MG63 (cell line): ENCODE results near the gene C2. TPM values are rescaled to one million over a fixed set of nuclear protein-coding genes. Genes with fewer than 3 reads are reported as not detected.
A peak's percentile ranks its signal among the peaks of the same experiment; 100 is the strongest.

Experiments used
- DNase-seq: peaks from one replicate; pipeline ENCODE4 v3.0.0-alpha.2; 2020
- H3K27me3 ChIP-seq: fragments of 250-450 bp; sonication (Bioruptor Pico); 2 replicates; pipeline ENCODE4 v1.5.1; 2020; ENCODE audit warnings: mild to moderate bottlenecking, moderate library complexity
- H3K36me3 ChIP-seq: fragments of 250-450 bp; sonication (Bioruptor Pico); 2 replicates; pipeline ENCODE4 v1.5.1; 2020; ENCODE audit warnings: mild to moderate bottlenecking, moderate library complexity
- H3K4me3 ChIP-seq: fragments of 250-450 bp; sonication (Bioruptor Pico); 2 replicates; pipeline ENCODE4 v1.5.1; 2020; ENCODE audit warnings: mild to moderate bottlenecking, moderate library complexity
- H3K9me3 ChIP-seq: fragments of 250-450 bp; sonication (Bioruptor Pico); 2 replicates; pipeline ENCODE4 v1.5.1; 2020; ENCODE audit warnings: mild to moderate bottlenecking, moderate library complexity
- total RNA-seq: library from RNA; depleted of rRNA; stranded (reverse); fragments of >200 nt; shearing (Covaris generic); gene quantifications from 2 replicates; pipeline ENCODE4 v1.2.3, GENCODE V29; 2014; ENCODE audit warnings: low replicate concordance; rRNA removed

The C2 gene
- 0.13 and 0.20 TPM in 2 replicates for total RNA-seq

DNA sequence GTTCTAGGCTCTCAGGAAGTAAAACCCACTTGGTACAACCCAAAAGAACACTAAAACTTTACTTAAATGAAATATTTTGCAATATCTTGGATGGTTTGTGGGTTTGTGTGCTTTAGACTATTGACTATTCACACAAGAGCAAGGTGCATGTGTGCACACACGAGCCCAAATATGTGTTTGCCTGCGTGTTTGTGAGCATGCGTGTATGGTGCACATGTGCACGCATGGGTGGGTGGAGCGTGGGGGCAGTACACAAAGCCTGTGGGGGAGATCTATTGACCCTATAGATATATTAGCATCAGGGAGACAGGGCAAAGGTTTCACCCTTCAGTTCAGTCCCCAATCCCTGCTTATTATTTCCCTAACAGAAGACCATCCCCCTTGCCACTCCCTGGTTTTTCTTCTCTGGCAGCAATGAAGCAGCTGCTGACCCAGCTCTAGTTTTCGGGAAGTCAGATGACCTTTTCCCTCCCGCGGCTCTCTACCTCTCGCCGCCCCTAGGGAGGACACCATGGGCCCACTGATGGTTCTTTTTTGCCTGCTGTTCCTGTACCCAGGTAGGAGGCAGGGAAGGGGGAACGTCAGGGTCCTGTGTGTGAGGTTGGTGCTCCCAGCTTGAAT, at the start of gene C2:
TSS of gene C2 (plus strand) at position 476 of the 621 bp plus-strand sequence. CDS start at position 512, 36 bp downstream.
- DNase-seq: no peak
- no peaks in the 10 kb centered on the region for H3K36me3 ChIP-seq
- H3K27me3 ChIP-seq: no peaks in the 10 kb centered on the region
- no peaks in the 10 kb centered on the region for H3K9me3 ChIP-seq
- H3K4me3 ChIP-seq: no peak within 1 kb of the TSS

DNA sequence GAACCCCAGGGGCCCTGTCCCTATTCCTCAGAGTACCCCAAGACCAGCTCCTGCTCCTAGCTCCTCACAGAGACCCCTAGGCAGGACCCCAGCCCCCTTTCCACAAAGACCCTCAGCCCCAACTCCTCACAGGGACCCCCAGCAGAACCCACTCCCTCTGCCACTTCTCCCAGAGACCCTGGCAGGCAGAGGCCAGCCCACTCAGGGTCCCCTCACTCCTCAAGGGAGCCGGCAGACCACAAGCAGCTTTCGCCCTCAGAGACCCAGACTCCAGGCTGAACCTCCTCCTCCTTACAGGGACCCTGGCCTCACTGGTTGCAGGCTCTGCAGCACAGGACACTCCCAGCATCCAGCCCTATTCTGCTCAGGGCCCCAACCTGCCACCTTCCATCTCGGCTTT, 49.3 kb upstream of the C2 start:
- H3K9me3 ChIP-seq: no peaks in the 10 kb centered on the region
- no peak overlapping the region for H3K4me3 ChIP-seq
- no peaks in the 10 kb centered on the region for H3K27me3 ChIP-seq
- no peak for DNase-seq
- H3K36me3 ChIP-seq: no peaks in the 10 kb centered on the region; the same call in 1 of the 2 replicates

DNA sequence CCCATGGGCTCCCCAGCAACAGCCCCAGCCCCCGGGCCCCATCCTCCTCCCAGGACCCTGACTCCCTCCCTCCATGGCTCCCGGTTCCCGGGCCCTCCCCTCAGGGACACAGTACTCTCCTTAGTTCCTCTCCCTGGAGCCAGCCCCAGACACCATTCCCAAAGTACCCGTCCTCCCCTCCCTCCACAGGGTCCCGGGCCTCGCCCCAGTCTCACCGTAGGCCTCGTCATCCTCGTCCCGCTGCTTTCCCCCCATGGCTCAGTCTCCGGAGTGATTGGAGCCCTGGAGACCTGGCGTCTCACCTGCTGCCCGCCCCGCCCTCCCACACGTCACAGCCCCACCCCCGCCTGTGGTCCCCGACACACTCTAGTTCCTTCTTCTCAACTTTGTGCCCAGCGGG, 48.8 kb upstream of the C2 start, which contains the start of gene SLC44A4:
TSS of gene SLC44A4 (minus strand) at position 272 of the 400 bp plus-strand sequence. CDS start at position 255, 17 bp downstream.
- DNase-seq: no peak
- Histone ChIP-seq H3K36me3 (no peaks in the 10 kb centered on the region; the same call in 1 of the 2 replicates), H3K27me3 (no peaks in the 10 kb centered on the region), H3K9me3 (no peaks in the 10 kb centered on the region), H3K4me3 (no peak within 1 kb of the TSS)

DNA sequence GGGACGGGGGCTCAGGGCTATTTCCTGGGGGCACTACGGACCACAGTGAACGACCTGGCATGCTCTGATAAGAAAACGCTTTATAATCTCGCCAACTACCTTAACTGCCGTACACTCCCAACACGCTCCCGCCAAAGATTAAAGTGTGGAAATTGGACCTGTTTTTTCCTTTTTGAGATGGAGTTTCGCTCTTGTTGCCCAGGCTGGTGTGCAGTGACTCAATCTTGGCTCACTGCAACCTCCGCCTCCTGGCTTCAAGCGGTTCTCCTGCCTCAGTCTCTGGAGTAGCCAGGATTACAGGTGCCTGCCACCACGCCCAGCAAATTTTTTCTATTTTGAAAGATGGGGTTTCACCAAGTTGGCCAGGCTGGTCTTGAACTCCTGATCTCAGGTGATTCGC, 48.4 kb upstream of the C2 start:
- DNase-seq: no peak
- Histone ChIP-seq H3K9me3 (no peaks in the 10 kb centered on the region), H3K4me3 (no peak overlapping the region), H3K27me3 (no peaks in the 10 kb centered on the region), H3K36me3 (no peaks in the 10 kb centered on the region; the same call in 1 of the 2 replicates)

DNA sequence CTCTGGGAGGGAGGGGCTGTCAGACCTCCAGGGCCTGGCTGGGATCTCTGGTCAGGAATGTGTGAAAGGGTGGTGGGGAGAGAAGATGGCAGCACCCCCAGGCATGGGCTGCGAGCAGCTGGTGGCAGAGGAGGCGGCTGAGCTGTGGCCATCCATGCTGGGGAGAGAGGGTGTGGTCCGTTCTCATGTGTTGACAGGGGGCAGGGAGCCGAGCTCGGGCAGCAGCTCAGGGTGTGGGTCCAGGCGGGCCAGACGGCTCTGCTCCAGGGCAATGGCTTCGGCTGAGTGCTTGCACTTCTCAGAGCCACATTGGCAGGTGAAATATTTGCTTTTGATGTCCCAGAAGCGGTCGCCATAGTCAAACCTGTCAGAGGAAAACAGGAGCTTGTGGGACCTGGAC, 47.6 kb upstream of the C2 start:
- Histone ChIP-seq H3K27me3 (no peaks in the 10 kb centered on the region), H3K9me3 (no peaks in the 10 kb centered on the region), H3K36me3 (no peaks in the 10 kb centered on the region; the same call in 1 of the 2 replicates), H3K4me3 (no peak overlapping the region)
- no peak for DNase-seq

DNA sequence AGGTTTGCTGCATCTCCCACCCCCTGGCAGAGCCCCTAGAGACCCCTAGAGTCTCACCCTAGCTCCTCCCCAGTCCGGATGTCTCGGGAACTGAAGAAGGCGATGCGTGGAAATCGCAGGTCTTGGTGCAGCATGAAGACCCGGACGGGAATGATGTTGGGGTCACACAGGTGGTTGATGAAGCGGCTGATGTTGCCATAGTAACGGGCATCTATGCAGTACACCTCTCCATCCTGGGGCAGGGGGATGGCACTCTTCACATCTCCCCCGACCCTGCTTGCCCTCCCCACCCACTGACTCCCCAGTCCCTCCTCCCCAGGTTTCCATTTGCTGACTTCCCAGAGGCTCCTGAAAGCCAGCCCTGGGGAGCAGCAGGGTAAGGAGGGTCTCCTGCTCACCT, 46.9 kb upstream of the C2 start:
- DNase-seq: no peak
- H3K36me3 ChIP-seq: no peaks in the 10 kb centered on the region; the same call in 1 of the 2 replicates

DNA sequence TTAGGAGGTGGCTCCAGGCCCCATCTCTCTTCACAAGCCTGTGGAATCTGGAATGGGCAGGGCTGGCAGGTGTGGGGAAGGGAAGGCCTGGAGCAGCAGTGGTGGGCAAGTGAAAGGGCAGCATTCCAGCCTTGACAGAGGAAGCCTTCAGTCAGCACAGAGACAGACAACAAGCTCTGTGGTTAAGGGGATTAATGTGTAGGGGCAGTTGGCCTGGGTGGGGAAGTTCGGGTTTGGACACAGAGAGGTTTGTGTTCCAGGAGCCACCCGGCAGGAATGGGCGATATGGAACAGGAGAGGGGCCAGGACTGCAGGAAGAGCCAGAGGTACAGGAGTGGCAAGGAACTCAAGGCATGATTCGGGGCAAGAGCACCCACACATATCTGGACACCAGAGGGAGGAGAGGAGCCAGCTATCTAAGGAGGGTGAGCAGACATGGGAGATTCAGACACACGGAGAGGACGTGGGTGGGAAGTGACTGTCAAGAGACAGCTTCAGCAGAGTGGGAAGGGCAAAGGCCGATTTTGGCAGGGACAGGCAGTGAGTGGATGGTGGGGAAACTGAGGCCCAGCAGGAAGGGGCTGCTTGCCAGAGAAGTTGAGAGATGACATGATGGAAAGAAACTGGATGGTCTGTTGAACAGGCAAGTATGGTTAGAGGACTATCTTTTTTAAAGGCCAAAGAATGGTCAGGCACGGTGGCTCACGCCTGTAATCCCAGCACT, 46.2 kb upstream of the C2 start:
- Histone ChIP-seq H3K9me3 (no peaks in the 10 kb centered on the region), H3K27me3 (no peaks in the 10 kb centered on the region), H3K4me3 (no peak overlapping the region), H3K36me3 (no peaks in the 10 kb centered on the region; the same call in 1 of the 2 replicates)
- no peak for DNase-seq

More for the DNA sequence above, 46.9 kb upstream of the C2 start:
- H3K9me3 ChIP-seq: no peaks in the 10 kb centered on the region
- H3K27me3 ChIP-seq: no peaks in the 10 kb centered on the region
- H3K4me3 ChIP-seq: no peak overlapping the region

DNA sequence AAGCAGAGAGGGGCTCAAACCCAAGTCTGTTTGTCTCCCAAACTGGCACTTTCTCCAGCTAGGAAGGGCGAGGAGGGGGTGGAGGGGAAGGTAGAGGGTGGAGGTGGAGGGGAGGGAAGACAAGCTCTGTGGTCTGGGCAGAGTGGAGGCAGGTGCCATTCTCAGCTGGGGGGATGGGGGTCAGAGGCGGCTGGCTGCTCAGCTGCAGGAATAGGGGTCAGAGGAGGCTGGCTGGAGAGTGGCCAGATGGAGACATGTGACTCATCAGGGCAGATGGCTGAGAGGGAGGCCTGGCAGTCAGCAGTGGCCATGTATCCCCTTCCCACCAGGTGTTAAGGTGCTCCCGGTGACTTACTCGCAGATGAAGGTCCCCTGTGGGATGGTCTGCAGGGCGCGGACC, 45.2 kb upstream of the C2 start:
- no peak overlapping the region for H3K4me3 ChIP-seq
- no peaks in the 10 kb centered on the region for H3K27me3 ChIP-seq
- DNase-seq: peak; percentile 26
- H3K36me3 ChIP-seq: peaks cover under 1% of the 10 kb centered on the region; the same call in 1 of the 2 replicates
- H3K9me3 ChIP-seq: no peaks in the 10 kb centered on the region

DNA sequence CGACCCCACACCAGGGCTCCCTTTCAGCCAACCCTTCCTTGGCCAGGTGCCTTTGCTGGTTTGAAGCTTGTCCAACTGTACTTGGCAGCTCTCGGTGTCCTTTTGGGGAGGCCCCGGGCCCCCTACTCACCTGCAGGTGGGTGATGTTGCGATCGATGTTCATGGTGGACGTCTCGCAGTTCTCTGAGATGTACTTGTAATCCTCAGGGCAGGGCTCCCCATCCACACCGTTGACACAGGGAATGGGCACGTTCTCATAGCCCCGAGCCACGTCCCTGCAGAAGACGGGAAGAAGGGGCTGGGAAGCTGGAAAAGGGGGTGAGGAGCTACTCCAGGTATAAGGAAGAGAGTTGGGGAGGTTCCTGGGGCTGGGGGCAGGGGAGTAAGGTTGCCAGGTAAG, 43.8 kb upstream of the C2 start:
- Histone ChIP-seq H3K36me3 (peaks cover 5% of the 10 kb centered on the region; the same call in 1 of the 2 replicates), H3K9me3 (no peaks in the 10 kb centered on the region), H3K27me3 (no peaks in the 10 kb centered on the region), H3K4me3 (no peak overlapping the region)
- DNase-seq: no peak

DNA sequence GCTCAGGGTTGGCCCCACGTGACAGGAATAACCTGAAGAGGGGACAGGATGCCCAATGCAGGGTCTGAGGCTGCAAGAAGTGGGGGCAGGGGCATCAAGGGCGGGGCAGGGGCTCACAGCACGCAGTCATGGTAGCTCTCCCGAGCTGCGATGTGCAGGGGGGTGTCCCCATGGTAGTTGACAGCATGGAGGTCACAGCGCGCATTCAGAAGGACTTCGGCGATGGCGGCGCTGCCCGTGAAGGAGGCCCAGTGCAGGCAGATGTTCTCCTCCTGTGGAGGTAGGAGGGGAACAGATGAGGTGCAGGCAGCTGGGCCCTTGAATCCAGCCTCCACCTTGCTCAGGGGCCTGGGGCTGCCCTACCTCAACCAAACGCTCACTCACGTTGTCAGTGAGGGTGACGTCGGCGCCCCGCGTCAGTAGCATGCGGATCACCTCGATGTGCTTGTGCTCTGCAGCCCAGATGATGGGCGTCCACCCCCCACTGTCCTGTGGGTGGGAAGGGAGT, 42.9 kb upstream of the C2 start:
- Histone ChIP-seq H3K9me3 (no peaks in the 10 kb centered on the region), H3K36me3 (peaks cover 5% of the 10 kb centered on the region), H3K4me3 (no peak overlapping the region), H3K27me3 (no peaks in the 10 kb centered on the region)
- no peak for DNase-seq

DNA sequence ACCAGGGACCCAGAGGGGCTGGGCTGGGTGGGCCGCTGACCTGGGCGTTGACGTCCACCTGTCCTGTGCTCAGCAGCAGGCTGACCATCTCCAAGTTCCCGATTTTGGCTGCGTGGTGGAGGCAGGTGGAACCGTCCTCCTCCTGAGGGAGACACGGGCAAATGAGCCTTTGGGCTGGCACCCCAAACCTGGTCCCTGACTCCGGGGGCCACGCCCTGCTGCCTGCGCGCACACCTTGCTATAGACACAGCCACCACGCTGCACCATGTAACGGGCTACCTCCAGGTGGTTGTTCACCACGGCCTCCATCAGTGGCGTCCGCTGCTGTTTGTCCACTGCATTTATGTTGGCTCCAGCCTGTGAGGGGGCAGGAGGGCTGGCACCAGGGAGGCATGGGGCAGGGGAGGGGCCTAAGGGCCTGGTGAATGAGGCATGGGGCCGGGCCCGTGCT, 41.0 kb upstream of the C2 start:
- H3K27me3 ChIP-seq: no peaks in the 10 kb centered on the region
- no peaks in the 10 kb centered on the region for H3K9me3 ChIP-seq
- no peak for DNase-seq
- H3K4me3 ChIP-seq: no peak overlapping the region
- H3K36me3 ChIP-seq: peaks cover 5% of the 10 kb centered on the region

DNA sequence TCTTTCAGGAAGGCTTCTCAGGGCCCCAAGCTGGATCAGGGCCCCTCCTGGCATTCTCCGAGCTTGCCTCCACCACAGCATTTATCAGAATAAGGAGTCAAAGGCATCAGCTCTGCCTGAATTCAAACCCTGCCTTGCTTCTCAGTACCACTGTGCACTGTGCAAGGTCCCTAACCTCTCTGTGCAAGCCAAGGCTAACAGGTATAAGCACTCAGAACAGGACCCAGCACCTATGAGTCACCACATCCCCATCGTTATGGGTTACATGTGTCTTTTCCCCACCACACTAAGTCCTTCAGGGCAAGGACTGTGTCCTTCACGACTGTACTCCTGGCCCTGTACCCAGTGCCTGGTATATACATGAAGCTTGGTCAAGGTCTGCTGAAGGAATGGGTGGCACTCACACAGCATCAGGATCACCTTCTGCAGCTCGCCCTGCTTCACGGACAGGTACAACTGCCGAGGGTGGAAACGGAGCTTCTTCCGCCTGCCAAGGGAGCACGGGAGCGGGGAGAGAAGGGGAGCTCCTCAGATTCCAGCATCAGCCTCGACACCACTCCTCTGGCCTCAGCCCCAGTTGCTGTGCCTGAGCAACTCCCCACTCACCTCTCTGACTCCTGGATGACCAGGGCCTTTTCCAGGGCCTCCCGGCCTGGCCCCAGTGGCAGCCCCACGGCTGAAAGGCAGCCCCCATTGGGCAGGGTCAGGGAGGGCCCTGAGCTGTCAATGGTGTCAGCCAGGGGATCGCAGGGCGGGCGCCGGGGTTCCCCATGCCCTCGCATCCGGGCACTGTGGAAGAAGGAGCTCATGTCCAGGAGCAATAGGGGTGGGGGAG, 40.1 kb upstream of the C2 start:
- no peak overlapping the region for H3K4me3 ChIP-seq
- no peak for DNase-seq
- H3K27me3 ChIP-seq: no peaks in the 10 kb centered on the region
- no peaks in the 10 kb centered on the region for H3K9me3 ChIP-seq
- H3K36me3 ChIP-seq: peaks cover 5% of the 10 kb centered on the region

DNA sequence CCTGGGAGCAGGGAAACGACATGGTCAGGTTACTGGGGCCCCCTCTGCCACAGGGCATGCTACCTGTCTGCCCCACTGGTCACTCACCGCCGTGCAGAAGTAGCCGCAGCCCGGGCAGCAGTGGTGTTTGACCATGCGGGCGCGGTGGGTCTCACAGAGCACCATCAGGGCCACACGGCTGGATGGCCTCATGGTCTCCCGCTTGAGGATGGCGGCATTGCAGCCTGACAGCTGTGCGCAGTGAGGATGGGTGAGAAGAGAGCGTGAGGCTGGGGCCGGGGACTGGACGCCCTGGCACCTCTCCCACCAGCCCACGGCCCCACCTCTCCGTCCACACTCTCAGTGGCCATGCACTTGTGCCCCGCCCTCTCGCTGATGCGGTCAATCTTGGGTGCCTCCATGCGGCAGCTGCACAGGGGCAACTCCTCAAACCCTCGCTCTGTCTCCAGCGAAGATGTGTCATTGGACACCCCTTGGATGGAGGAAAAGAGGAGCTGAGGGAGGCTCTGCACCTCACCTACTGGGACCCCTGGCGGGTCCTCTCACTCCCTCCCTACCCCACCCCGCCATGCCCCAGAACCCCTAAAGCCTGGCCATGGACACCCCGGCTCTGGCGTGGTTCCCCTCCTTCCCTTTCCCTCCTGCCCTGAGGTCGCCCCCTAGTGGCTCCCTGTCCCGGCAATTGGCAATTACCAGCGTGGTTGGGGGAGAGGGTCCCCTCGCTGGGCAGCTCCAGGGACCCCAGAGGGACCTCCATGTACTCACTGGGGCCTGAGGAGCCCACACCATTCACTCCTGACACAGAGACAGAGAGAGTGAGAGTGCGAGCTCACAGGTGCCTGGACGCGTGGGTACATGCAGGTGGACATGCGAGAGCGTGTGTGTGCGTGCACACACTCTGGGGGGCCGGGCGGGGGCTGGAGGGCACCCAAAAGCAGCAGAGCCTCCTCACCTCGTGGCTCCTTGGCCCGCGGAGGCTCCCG, 39.0 kb upstream of the C2 start:
- no peaks in the 10 kb centered on the region for H3K27me3 ChIP-seq
- DNase-seq: no peak
- H3K4me3 ChIP-seq: no peak overlapping the region
- H3K9me3 ChIP-seq: no peaks in the 10 kb centered on the region
- H3K36me3 ChIP-seq: peaks cover 8% of the 10 kb centered on the region

DNA sequence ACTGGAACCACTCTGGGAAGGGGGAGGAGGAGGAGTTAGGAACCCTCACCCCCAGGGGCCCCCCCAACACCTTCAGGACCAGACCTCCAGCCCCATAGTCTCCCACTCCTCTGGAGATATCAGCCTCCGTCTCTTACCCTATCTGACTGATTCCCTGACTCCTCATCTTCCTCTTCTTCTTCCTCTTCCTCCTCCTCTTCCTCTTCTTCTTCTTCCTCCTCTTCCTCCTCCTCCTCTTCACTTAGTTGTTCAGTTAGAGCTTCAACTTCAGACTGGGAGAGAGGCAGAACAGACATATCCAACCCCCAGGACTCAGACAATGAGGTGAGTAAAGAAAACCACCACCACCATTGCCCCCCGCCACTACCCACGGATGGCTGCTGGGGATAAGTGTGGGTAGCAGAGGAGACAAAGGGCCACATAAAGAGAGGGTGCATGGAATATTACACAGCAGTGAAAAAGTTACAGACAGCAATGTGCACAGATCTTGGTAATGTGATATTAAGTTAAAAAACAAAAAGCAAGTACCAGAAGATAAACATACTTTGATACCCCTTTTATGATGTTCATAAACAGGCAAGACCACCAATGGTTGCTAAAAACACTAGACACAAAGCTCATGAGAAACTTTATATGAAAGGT, 38.1 kb upstream of the C2 start:
- H3K27me3 ChIP-seq: no peaks in the 10 kb centered on the region
- no peak for DNase-seq
- no peaks in the 10 kb centered on the region for H3K9me3 ChIP-seq
- no peak overlapping the region for H3K4me3 ChIP-seq
- H3K36me3 ChIP-seq: peaks cover 8% of the 10 kb centered on the region

DNA sequence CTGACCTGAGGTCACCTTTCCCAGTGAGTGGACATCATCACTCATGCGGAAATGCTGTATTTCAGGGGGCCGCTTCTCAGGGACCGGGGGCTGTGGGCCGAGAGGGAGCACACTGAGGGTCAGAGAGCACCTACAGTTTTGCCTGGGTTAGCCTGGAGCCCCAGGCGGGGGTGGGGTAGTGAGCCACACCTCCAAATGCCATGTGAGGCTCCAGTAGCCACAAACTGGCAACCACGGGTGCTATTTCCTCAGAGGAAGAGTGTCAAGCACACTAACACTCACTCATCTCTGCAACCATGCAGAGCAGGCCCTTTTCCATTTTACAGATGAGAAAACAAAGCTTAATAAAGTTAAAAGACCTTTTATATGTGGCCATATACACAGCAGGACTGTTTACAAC, 34.7 kb upstream of the C2 start:
- no peaks in the 10 kb centered on the region for H3K27me3 ChIP-seq
- H3K36me3 ChIP-seq: peaks cover 8% of the 10 kb centered on the region
- H3K9me3 ChIP-seq: no peaks in the 10 kb centered on the region
- H3K4me3 ChIP-seq: no peak overlapping the region
- no peak for DNase-seq
